GM12878 (cell line): ENCODE data around the gene CRMP1. TPM values are rescaled to one million over a fixed set of nuclear protein-coding genes. Genes with fewer than 3 reads are reported as not detected.
"Not testable (repeated sequence)": the region's sequence is repeated elsewhere in the genome, so short reads cannot be mapped to it uniquely, and the experiment has no call there.

Experiments
- ATAC-seq: fragments of 200-7000 bp; cut with Tn5 transposase; 3 replicates; pipeline ENCODE4 v1.9.1; 2020; ENCODE audit warnings: mild to moderate bottlenecking, moderate library complexity
- BruUV-seq: library from RNA; stranded (reverse); fragments of 400-500 nt; replicated peaks from 2 replicates; lab custom pipeline; 2021; lab: Mats Ljungman, UMichigan
- CTCF ChIA-PET: fragments of 300-600 bp; sonication (Branson Sonifier 250); formaldehyde crosslinking; extraction: SDS; loops from one replicate; lab custom pipeline; 2021; ENCODE audit warnings: inconsistent platforms; lab: Yijun Ruan, JAX
- POLR2A ChIA-PET: fragments of 350-600 bp; formaldehyde crosslinking; extraction: SDS; loops from one replicate; lab custom pipeline; 2021; ENCODE audit warnings: inconsistent platforms; lab: Charles Lee
- RAD21 ChIA-PET: fragments of 300-600 bp; sonication (Branson Sonifier 250); formaldehyde crosslinking; loops from one replicate; lab custom pipeline; 2023; ENCODE audit warnings: antibody characterized with exemption; ENCODE audit not compliant: unreplicated experiment; lab: Charles Lee
- SMC1A ChIA-PET: fragments of 300-600 bp; sonication (Branson Sonifier 250); formaldehyde crosslinking; loops from one replicate; lab custom pipeline; 2023; ENCODE audit not compliant: unreplicated experiment, uncharacterized antibody; lab: Charles Lee
- DNase-seq: peaks from one replicate; pipeline ENCODE4 v3.0.0-alpha.2; 2011; ENCODE audit warnings: low read depth, low spot score
- FAIRE-seq: peaks from 3 replicates; lab custom pipeline; 2011; peaks lifted over from hg19 to GRCh38; lab: Jason Lieb, UNC
- H2AFZ ChIP-seq: 2 replicates; pipeline ENCODE4 v1.6.0; 2011; ENCODE audit warnings: low read depth, low read length, control low read depth; ENCODE audit not compliant: control insufficient read depth
- H3K27ac ChIP-seq: 2 replicates; pipeline ENCODE4 v1.5.1; 2011; ENCODE audit warnings: control low read depth; ENCODE audit not compliant: control insufficient read depth, insufficient read depth
- H3K27me3 ChIP-seq, 2 experiments: replicated peaks in 1 of 2; 2 replicates each; pipeline versions ENCODE4 v1.6.0 to v1.6.1; 2011; ENCODE audit warnings: low read length in 1 of 2; ENCODE audit not compliant: control insufficient read depth in 2 of 2, insufficient read depth in 2 of 2
- H3K36me3 ChIP-seq, 2 experiments: 2 replicates each; pipeline ENCODE4 v1.5.1; 2011; ENCODE audit warnings: low read length in 1 of 2; ENCODE audit not compliant: control insufficient read depth in 2 of 2, insufficient read depth in 2 of 2
- H3K4me1 ChIP-seq: 2 replicates; pipeline ENCODE4 v1.6.1; 2011; ENCODE audit warnings: mild to moderate bottlenecking, low read length, moderate library complexity, mixed read lengths; ENCODE audit not compliant: control insufficient read depth, insufficient read depth
- H3K4me2 ChIP-seq: 2 replicates; pipeline ENCODE4 v1.6.0; 2011; ENCODE audit warnings: control low read depth; ENCODE audit not compliant: control insufficient read depth, insufficient read depth
- H3K4me3 ChIP-seq: fragments of 200-600 bp; sonication (generic); 2 replicates; pipeline ENCODE4 v1.5.1; 2016
- H3K79me2 ChIP-seq: 2 replicates; pipeline ENCODE4 v1.6.0; 2011; ENCODE audit warnings: low read length; ENCODE audit not compliant: control insufficient read depth, insufficient read depth
- H3K9ac ChIP-seq: 2 replicates; pipeline ENCODE4 v1.8.0; 2011; ENCODE audit warnings: low read length, control low read depth, mixed read lengths; ENCODE audit not compliant: control insufficient read depth, insufficient read depth
- H3K9me3 ChIP-seq: replicated peaks from 3 replicates; pipeline ENCODE4 v1.5.1; 2011; ENCODE audit warnings: mild to moderate bottlenecking, low read length; ENCODE audit not compliant: control insufficient read depth, insufficient read depth
- H4K20me1 ChIP-seq: 2 replicates; pipeline ENCODE4 v1.6.0; 2011; ENCODE audit not compliant: control insufficient read depth, insufficient read depth
- CEBPB ChIP-seq, 2 experiments: fragments of 150-350 bp in 1 of 2; IDR thresholded peaks; 2 replicates each; pipeline ENCODE4 v1.6.1; 2012 to 2014; ENCODE audit warnings: low read depth in 2 of 2, low read length in 2 of 2, borderline replicate concordance in 1 of 2, inconsistent platforms in 1 of 2
- CREB1 ChIP-seq: IDR thresholded peaks from 2 replicates; pipeline ENCODE4 v1.6.1; 2012; ENCODE audit warnings: low read depth, mild to moderate bottlenecking, inconsistent platforms
- E2F4 ChIP-seq: IDR thresholded peaks from 2 replicates; pipeline ENCODE4 v1.6.1; 2012; ENCODE audit warnings: low read depth, low read length, improper control_type of control experiment
- MEF2A ChIP-seq: IDR thresholded peaks from 2 replicates; pipeline ENCODE4 v1.6.1; 2011; ENCODE audit warnings: low read depth, mild to moderate bottlenecking, low read length, moderate library complexity; ENCODE audit not compliant: insufficient read depth
- NFYB ChIP-seq: IDR thresholded peaks from 2 replicates; pipeline ENCODE4 v1.6.1; 2011; ENCODE audit warnings: low read depth, mild to moderate bottlenecking, low read length, improper control_type of control experiment, moderate library complexity; ENCODE audit not compliant: insufficient read depth
- PRDM15 ChIP-seq: fragments of 450-650 bp; formaldehyde crosslinking; IDR thresholded peaks from 2 replicates; pipeline ENCODE4 v1.4.0; 2020; ENCODE audit warnings: mild to moderate bottlenecking, moderate library complexity
- RELA ChIP-seq: fragments of 450-650 bp; IDR thresholded peaks from 2 replicates; pipeline ENCODE4 v1.8.0; 2014; ENCODE audit warnings: borderline replicate concordance; ENCODE audit not compliant: partially characterized antibody
- SPI1 ChIP-seq: IDR thresholded peaks from 2 replicates; pipeline ENCODE4 v1.6.1; 2011; ENCODE audit warnings: low read depth, mild to moderate bottlenecking, low read length, moderate library complexity, borderline replicate concordance; ENCODE audit not compliant: insufficient read depth
- TCF3 ChIP-seq: IDR thresholded peaks from 2 replicates; pipeline ENCODE4 v1.6.1; 2012; ENCODE audit warnings: low read depth, mild to moderate bottlenecking, low read length, borderline replicate concordance; ENCODE audit not compliant: insufficient read depth
- WGBS: methylation state at CpG from one replicate; pipeline ENCODE4 v1.1.6; 2016; ENCODE audit warnings: low lambda C conversion rate; ENCODE audit not compliant: insufficient replicate concordance, insufficient coverage; ENCODE audit errors: missing lambda C conversion rate; 5-methylcytosine and 5-hydroxymethylcytosine counted together
- in situ Hi-C: fragments of 300-500 bp; cut with MboI; formaldehyde crosslinking; loops from 9 replicates; pipeline ENCODE4 v1.14.3; 2018; ENCODE audit warnings: mixed read lengths
- intact Hi-C: fragments of 100-400 bp; cut with micrococcal nuclease; formaldehyde crosslinking; loops from one replicate; pipeline ENCODE4 v1.14.2; 2022; ENCODE audit not compliant: unreplicated experiment
- polyA plus RNA-seq, 11 experiments: library from polyadenylated mRNA; depleted of rRNA in 4 of 11; unstranded in 6 of 11; stranded (reverse) in 5 of 11; fragments of >200 nt; fragmentation: Nextera tagmentation in 4 of 11; fragmentation: Illumina TruSeq in 1 of 11; extraction: Ambion mirVana in 4 of 11; extraction: Trizol in 1 of 11; gene quantifications; 1 replicate in 1 of 11; 2 replicates in 10 of 11; pipeline versions ENCODE4 v1.2.1 to v1.2.3, GENCODE V29; 2011 to 2016; ENCODE audit warnings: inconsistent platforms in 2 of 11, missing spikeins in 2 of 11, low read depth in 1 of 11
- total RNA-seq, 4 experiments: library from RNA; depleted of rRNA in 3 of 4; stranded (reverse); fragments of >200 nt in 3 of 4; fragmentation: Illumina TruSeq in 1 of 4; extraction: Trizol in 1 of 4; gene quantifications; 2 replicates each; pipeline versions ENCODE4 v1.2.1 to v1.2.3, GENCODE V29; 2013 to 2021

Gene CRMP1
- total and polyA plus RNA-seq, 10 of the 15 experiments (the other 5 are each of a cell fraction or from before 2014, with no cell fraction given): 0.03 to 1.4 (median 0.12) TPM; not detected in 2

- TF ChIP-seq CEBPB (IDR thresholded peaks at IDR 0.05; ENCODE audit: borderline replicate concordance in 1 of 2, low read depth in 2 of 2, low read length in 2 of 2) (no peak), CREB1 (no peak), RELA (no peak), E2F4 (no peak), MEF2A (no peak), PRDM15 (CRISPR knock-in tag) (no peak), SPI1 (no peak), TCF3 (no peak), NFYB (no peak)
Measured at GRCh38 chr4:5839332-5839731, 53.6 kb downstream of the CRMP1 start (continued).

- RAD21 ChIA-PET, H3K4me2 ChIP-seq, H4K20me1 ChIP-seq, FAIRE-seq, POLR2A ChIA-PET, H3K27ac ChIP-seq, H3K9ac ChIP-seq, intact Hi-C loops, ATAC-seq, H2AFZ ChIP-seq, H3K4me3 ChIP-seq, H3K79me2 ChIP-seq, in situ Hi-C loops, SMC1A ChIA-PET, CTCF ChIA-PET, BruUV-seq, H3K4me1 ChIP-seq, H3K9me3 ChIP-seq, H3K27me3 ChIP-seq, H3K36me3 ChIP-seq, DNase-seq: not testable (repeated sequence)
- WGBS: 61% methylated on average over 6 of the region's 6 CpGs
Measured at GRCh38 chr4:5837483-5837882, 55.4 kb downstream of the CRMP1 start.
